Vagina (tissue), 2 donors: ENCODE measurements around the gene SPATA12.

ENCODE experiments used
- CTCF ChIP-seq, 3 experiments: fragments of 450-650 bp in 2 of 3; fragments of 200-600 bp in 1 of 3; sonication (generic) in 1 of 3; IDR thresholded peaks; one replicate each; pipeline ENCODE4 v1.5.1; 2017 to 2019; ENCODE audit warnings: antibody characterized with exemption in 3 of 3, mild to moderate bottlenecking in 2 of 3, moderate library complexity in 2 of 3
- POLR2A ChIP-seq, 2 donors: fragments of 450-650 bp; IDR thresholded peaks; one replicate each; pipeline ENCODE4 v1.6.1; 2017; ENCODE audit warnings: antibody characterized with exemption in 2 of 2, mild to moderate bottlenecking in 2 of 2, moderate library complexity in 2 of 2
- POLR2AphosphoS5 ChIP-seq, 2 donors: sonication (generic); formaldehyde crosslinking; IDR thresholded peaks; one replicate each; pipeline ENCODE4 v1.9.0; 2017; ENCODE audit warnings: antibody characterized with exemption in 2 of 2, mild to moderate bottlenecking in 2 of 2, low read depth in 1 of 2; ENCODE audit not compliant: insufficient read depth in 1 of 2

- no peak for TF ChIP-seq CTCF (IDR thresholded peaks at IDR 0.05)
- TF ChIP-seq POLR2AphosphoS5 (IDR thresholded peaks at IDR 0.05; ENCODE audit: insufficient read depth in 1 of 2, low read depth in 1 of 2): no peak
- no peak for TF ChIP-seq POLR2A (IDR thresholded peaks at IDR 0.05)
Observed at GRCh38 chr3:57046101-57046765, 14.2 kb upstream of the SPATA12 start.
